ENCODE results near the gene CABLES1.
"Not testable (repeated sequence)": the region's sequence is repeated elsewhere in the genome, so short reads cannot be mapped to it uniquely, and the experiment has no call there.

The CABLES1 gene

DNA sequence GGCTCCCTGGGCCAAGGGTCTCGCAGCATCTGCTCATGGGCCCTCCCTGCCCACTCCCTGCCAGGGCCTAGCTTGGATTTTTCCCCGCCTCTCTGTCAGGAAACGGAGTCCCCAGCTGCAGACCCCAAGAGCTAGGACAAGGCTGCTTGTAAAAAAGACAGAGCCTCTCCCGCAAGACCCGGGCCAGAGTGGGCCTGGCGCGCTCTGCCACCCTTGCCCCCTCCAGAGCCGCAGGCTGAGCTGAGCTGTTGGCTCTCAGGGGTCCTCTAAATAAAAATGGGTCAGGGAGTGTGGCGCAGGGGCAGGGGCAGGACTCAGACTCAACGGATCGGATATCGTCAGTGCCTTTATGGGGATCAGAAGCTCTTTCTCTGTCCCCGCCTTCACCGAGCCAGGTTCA, 112.6 kb downstream of the CABLES1 start:
- no peak for DNase-seq

- no peak for DNase-seq
These were observed 113.5 kb downstream of the CABLES1 start for GRCh38 chr18:23248826-23249225.

- no peak for DNase-seq
These were observed 114.1 kb downstream of the CABLES1 start for GRCh38 chr18:23249348-23249747.

DNA sequence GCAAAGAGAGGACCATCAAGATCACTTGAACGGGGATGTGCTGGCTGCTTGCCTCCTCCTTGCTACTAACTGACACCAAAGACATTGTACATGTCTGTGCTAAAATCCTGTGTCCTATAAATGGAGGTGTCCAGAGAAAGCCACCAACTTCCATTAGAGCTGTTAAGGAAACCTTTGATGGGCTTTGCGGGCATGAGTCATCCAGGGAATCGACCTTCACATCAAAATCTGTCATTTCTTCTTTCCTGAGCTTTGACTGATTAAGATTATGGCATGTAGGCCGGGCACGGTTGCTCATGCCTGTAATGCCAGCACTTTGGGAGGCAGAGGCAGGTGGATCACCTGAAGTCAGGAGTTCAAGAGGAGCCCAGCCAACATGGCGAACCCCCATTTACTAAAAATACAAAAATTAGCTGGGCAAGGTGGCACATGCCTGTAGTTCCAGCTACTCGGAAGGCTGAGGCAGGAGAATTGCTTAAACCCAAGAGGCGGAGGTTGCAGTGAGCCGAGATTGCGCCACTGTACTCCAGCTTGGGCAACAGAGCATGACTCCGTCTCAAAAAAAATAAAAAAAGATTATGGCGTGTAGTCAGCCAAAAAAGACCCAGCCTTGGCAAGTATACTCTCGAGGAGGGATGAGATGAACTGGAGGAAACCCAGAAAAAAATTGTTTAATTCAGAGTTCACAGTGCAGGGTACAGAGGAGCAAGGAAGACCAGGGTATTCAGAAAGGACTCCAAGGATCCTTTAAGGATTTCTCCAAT, 115.8 kb downstream of the CABLES1 start:
- DNase-seq, result no peak

GRCh38 chr18:23253630-23254029, 118.3 kb downstream of the CABLES1 start:
- DNase-seq, result no peak

GRCh38 chr18:23257137-23257536, 121.9 kb downstream of the CABLES1 start:
- DNase-seq, result no peak

DNA sequence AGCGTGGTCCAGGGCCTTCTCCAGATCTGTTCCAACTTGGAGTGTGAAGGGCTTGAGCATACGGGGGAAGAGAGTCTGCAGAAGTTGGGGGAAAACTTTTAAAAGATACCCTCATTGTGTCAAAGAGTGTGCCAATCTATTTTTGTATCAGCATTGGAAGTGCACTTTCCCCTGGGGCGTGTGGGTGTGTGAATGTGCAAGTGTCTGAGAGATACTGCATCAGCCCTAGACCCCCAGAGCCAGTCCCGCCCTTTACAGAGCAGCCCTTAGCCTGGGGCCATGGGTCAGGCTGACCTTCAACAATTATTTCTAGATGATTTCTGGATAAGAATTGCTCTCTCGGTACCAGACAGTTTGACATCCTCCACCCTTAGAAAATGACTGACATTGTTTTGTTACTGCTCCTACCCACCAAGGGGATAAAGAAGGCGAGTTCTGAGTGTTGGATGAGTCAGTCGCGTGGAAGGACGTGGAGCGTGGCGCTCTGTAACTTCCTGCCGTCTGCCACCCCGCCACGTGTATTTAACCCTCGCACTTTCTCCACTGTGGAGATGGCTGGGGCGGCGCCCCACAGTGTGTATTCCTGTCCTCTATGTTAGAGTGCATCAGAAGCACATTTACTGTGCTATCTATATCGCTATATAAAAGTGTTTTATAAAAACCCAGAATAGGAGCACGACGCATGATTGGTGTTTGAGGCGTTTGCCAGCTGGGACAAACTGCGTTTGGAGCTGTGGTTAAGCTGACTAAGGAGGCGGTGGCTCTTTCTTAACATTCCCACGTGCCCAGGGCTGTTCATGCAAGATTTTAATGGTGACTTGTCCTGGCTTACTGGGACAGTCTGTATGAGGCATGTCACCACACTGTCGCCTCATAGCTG, 122.6 kb downstream of the CABLES1 start:
- DNase-seq, result no peak

GRCh38 chr18:23258566-23259469, 123.5 kb downstream of the CABLES1 start:
- DNase-seq, result no peak

GRCh38 chr18:23259701-23260681, 124.7 kb downstream of the CABLES1 start:
- peak; percentile 4 for DNase-seq

DNA sequence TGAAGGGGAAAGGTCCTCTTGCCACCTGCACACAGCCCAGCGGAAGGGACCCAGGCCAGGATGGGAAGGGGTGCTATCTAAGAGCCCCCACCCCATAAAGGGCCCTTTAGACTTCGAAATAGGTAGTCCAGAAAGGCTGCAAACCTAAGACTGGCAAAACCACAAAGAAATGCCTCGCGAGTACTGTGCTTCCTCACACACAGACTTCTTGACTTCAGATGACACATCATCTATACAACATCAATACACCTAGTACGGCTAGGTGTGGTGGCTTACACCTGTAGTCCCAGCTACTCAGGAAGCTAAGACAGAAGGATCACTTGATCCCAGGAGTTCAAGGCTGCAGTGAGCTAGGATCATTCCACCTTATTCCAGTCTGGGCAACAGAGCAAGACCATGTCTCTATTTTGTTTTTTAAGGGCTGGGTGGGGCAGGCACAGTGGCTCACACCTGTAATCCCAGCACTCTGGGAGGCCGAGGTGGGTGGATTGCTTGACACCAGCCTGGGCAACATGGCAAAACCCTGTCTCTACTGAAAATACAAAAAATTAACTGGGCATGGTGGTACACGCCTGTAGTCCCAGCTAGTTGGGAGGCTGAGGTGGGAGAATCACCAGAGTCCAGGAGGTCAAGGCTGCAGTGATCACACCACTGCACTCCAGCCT, 125.8 kb downstream of the CABLES1 start:
- no peak for DNase-seq

GRCh38 chr18:23263551-23264235, 128.4 kb downstream of the CABLES1 start:
- DNase-seq, result no peak

DNA sequence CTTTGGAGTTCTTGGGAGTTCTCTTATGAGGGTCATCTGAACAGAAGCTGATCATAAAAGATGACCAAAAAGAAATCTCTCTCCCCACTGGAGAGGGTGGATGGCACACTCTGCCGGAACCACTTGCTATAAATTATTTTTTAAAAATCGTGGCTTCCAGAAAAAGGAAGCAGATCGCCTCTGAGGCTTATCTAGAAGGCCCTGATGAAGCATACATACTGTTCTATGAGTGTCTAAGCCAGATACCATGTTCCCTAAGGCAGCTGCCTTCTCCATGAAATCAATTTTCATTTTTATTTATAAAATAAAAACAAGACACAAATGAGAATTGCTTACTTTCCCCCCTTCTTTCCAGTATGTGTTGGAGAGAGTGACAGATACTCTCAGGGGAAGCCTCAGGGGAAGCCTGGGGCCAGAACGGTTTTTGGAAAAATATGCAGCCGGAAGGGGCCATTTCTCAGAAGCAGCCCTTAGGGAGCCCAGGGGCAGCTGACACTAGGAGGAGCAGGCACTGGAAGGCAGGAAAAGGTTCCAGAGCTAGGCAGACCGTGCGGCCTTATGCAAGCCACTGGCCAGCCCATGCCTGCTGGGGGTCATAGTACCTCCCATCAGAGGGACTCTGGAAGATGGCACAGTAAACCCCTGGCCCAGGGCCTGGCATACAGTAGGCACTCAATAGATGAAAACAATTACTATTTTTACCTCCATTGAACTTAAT, 130.6 kb downstream of the CABLES1 start:
- no peak for DNase-seq

DNA sequence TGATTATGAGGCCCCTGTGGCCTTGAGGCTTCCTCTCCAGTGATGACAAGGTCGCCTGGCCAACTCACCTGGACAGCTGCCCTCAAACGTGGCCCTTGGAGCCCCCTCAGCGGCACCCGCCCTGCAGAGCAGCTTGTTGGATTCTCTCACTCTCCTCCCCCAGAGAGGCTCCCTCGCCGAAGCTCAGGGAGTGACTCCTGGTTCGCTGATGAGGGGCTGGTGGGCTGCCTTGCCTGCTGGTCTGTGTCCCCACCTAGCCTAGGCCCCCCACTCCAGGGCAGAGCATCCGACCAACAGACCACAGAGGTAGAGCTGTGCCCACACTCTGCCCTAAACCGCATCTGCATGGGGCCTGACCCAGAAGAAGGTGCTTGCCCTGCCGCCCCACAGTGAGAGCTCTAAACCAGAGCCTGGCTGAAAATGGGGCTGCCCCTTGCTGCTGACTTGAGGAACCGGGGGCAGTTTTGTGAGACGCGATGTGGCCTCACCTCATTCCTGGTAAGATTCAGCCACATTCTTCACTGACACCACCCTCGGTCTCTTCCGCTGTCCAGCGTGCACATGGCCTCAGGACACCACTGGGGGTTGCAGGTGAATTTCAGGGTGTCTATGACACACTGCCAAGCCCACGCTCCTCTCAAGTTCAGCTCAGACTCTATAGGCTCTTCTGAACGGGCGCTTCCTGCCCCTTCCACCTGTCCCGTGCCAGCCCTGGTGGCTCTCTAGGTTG, 131.6 kb downstream of the CABLES1 start:
- no peak for DNase-seq

GRCh38 chr18:23267447-23267776, 132.1 kb downstream of the CABLES1 start:
- no peak for DNase-seq

DNA sequence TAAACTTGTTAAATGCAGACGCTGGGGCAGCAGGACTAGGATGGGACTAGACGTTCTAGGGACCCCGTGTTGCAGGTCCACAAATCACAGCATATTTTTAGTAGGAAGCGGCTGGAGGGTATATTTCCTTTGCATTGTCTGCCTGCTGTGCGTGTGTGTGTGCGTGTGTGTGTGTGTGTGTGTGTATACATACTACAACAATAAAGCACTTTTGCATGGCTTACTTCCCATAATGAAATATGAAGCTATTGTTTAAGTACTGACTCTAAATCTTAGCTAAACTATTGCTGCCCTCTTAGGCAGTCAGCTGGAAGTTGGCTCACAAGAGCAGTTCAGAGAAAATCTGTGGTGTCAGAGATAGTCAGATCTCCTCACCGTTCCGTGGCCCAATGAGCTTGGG, 133.4 kb downstream of the CABLES1 start:
- DNase-seq, result no peak

DNA sequence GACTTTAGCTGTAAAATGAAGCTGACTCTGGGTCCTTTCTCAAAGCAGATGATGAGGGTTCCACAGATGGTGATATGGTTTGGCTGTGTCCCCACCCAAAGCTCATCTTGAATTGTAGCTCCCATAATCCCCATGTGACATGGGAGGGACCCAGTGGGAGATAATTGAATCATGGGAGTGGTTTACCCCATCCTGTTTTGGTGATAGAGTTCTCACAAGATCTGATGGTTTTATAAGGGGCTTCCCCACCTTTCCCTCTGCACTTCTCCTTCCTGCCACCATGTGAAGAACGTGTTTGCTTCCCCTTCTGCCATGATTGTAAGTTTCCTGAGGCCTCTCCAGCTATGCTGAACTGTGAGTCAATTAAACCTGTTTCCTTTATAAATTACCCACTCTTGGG, 133.8 kb downstream of the CABLES1 start:
- not testable (repeated sequence) for DNase-seq

- DNase-seq, result no peak
These were observed 134.6 kb downstream of the CABLES1 start for GRCh38 chr18:23269928-23270327.

- no peak for DNase-seq
These were observed 135.8 kb downstream of the CABLES1 start for GRCh38 chr18:23270986-23271680.
